GM12864 (cell line): ENCODE measurements around the gene ARID1B.

Experiments
- DNase-seq: peaks from one replicate; pipeline ENCODE4 v3.0.0-alpha.2; 2011; ENCODE audit warnings: low read depth
- H3K4me3 ChIP-seq: 2 replicates; pipeline ENCODE4 v1.5.1; 2011; ENCODE audit warnings: mild to moderate bottlenecking, low read depth, low read length, control low read depth
- CTCF ChIP-seq: IDR thresholded peaks from 2 replicates; pipeline ENCODE4 v1.5.1; 2011; ENCODE audit warnings: low read depth, mild to moderate bottlenecking, moderate library complexity, low read length, control low read depth, inconsistent platforms; ENCODE audit errors: missing control alignments

The ARID1B gene

GRCh38 chr6:157166784-157167183, 389.6 kb downstream of the ARID1B start:
- no peak for TF ChIP-seq CTCF
- no peak for DNase-seq
- H3K4me3 ChIP-seq: no peak overlapping the region

- no peak for TF ChIP-seq CTCF
- no peak overlapping the region for H3K4me3 ChIP-seq
- DNase-seq: no peak
Measured at GRCh38 chr6:157167837-157168236, 390.7 kb downstream of the ARID1B start.

GRCh38 chr6:157168471-157168870, 391.3 kb downstream of the ARID1B start:
- no peak for DNase-seq
- TF ChIP-seq CTCF: no peak
- no peak overlapping the region for H3K4me3 ChIP-seq

GRCh38 chr6:157169226-157169625, 392.0 kb downstream of the ARID1B start:
- no peak for DNase-seq
- H3K4me3 ChIP-seq: no peak overlapping the region
- TF ChIP-seq CTCF: no peak

- DNase-seq: no peak
- no peak for TF ChIP-seq CTCF
Measured at GRCh38 chr6:157169656-157170055, 392.5 kb downstream of the ARID1B start.

GRCh38 chr6:157170535-157170934, 393.4 kb downstream of the ARID1B start:
- H3K4me3 ChIP-seq: no peak overlapping the region
- no peak for TF ChIP-seq CTCF
- no peak for DNase-seq

More at GRCh38 chr6:157169656-157170055, 392.5 kb downstream of the ARID1B start:
- no peak overlapping the region for H3K4me3 ChIP-seq

GRCh38 chr6:157171801-157172200, 394.6 kb downstream of the ARID1B start:
- TF ChIP-seq CTCF: no peak
- H3K4me3 ChIP-seq: no peak overlapping the region
- DNase-seq: no peak
